ENCODE data around the gene MATN3. TPM values are rescaled to one million over a fixed set of nuclear protein-coding genes. Genes with fewer than 3 reads are reported as not detected.

The MATN3 gene
- total RNA-seq, 1 donor from 2014 or later, result 8.9 TPM

GRCh38 chr2:19944205-19944845 is 68.1 kb downstream of the MATN3 start:
- peaks cover 5% of the 10 kb centered on the region for H3K36me3 Mint-ChIP-seq (ENCODE audit: low read depth, unreplicated experiment)
- H3K27me3 Mint-ChIP-seq (ENCODE audit: unreplicated experiment), result no peaks in the 10 kb centered on the region
- no peak overlapping the region for H3K4me3 Mint-ChIP-seq (ENCODE audit: unreplicated experiment)
- H3K4me1 Mint-ChIP-seq (ENCODE audit: unreplicated experiment), result no peaks in the 10 kb centered on the region
- no peak overlapping the region for H3K27ac Mint-ChIP-seq (ENCODE audit: unreplicated experiment)
- DNase-seq (ENCODE audit: low spot score), result no peak
- no peaks in the 10 kb centered on the region for H3K9me3 Mint-ChIP-seq (ENCODE audit: unreplicated experiment)
- TF ChIP-seq CTCF (IDR thresholded peaks at IDR 0.05; ENCODE audit: unreplicated experiment), result no peak

GRCh38 chr2:19943189-19943588 is 69.3 kb downstream of the MATN3 start:
- TF ChIP-seq CTCF (IDR thresholded peaks at IDR 0.05; ENCODE audit: unreplicated experiment), result no peak
- H3K4me1 Mint-ChIP-seq (ENCODE audit: unreplicated experiment), result no peaks in the 10 kb centered on the region
- H3K4me3 Mint-ChIP-seq (ENCODE audit: unreplicated experiment), result no peak overlapping the region
- peaks cover 5% of the 10 kb centered on the region for H3K36me3 Mint-ChIP-seq (ENCODE audit: low read depth, unreplicated experiment)
- DNase-seq (ENCODE audit: low spot score), result no peak
- H3K9me3 Mint-ChIP-seq (ENCODE audit: unreplicated experiment), result no peaks in the 10 kb centered on the region
- H3K27ac Mint-ChIP-seq (ENCODE audit: unreplicated experiment), result no peak overlapping the region
- H3K27me3 Mint-ChIP-seq (ENCODE audit: unreplicated experiment), result no peaks in the 10 kb centered on the region

GRCh38 chr2:19942199-19942598 is 70.3 kb downstream of the MATN3 start:
- no peak overlapping the region for H3K4me3 Mint-ChIP-seq (ENCODE audit: unreplicated experiment)
- H3K27ac Mint-ChIP-seq (ENCODE audit: unreplicated experiment), result no peak overlapping the region
- H3K36me3 Mint-ChIP-seq (ENCODE audit: low read depth, unreplicated experiment), result peaks cover 5% of the 10 kb centered on the region
- no peaks in the 10 kb centered on the region for H3K27me3 Mint-ChIP-seq (ENCODE audit: unreplicated experiment)
- DNase-seq (ENCODE audit: low spot score), result no peak
- H3K4me1 Mint-ChIP-seq (ENCODE audit: unreplicated experiment), result no peaks in the 10 kb centered on the region
- TF ChIP-seq CTCF (IDR thresholded peaks at IDR 0.05; ENCODE audit: unreplicated experiment), result no peak
- H3K9me3 Mint-ChIP-seq (ENCODE audit: unreplicated experiment), result no peaks in the 10 kb centered on the region

Other genes with a start within 250 kb of the MATN3 start
- 9.4 TPM for gene TTC32, start 110.7 kb downstream of the MATN3 start, total RNA-seq (ENCODE audit: unreplicated experiment)
- 10.3 TPM for gene WDR35, start 22.6 kb downstream of the MATN3 start, total RNA-seq (ENCODE audit: unreplicated experiment)
- 264 TPM for gene LAPTM4A, start 39.0 kb upstream of the MATN3 start, total RNA-seq (ENCODE audit: unreplicated experiment)
- 3.6 TPM for gene SDC1, start 212.5 kb upstream of the MATN3 start, total RNA-seq (ENCODE audit: unreplicated experiment)